ENCODE measurements around the gene CCDC85C.
A peak's percentile ranks its signal among the peaks of the same experiment; 100 is the strongest.

CCDC85C gene

DNA sequence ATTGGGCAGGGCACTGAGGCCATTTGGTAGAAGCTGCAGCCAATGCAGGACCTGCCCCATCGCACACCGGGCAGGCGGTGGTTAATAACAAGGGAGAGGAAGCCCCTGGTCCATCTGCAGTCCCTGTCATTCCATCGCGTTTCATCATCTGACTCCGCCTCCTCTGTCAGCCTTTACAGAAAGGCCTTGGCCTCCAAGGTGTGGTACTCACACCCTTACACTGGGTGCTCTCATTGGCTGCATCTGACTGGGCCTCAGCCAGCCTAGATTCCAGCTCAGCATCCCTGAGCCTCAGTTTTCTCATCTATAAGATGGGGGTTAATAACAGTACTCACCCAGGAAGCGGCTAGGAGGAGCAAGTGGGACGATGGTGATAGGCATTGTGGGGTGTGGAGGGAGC lies 26.2 kb upstream of the CCDC85C start:
- no peak for DNase-seq (ENCODE audit: low read depth)

DNA sequence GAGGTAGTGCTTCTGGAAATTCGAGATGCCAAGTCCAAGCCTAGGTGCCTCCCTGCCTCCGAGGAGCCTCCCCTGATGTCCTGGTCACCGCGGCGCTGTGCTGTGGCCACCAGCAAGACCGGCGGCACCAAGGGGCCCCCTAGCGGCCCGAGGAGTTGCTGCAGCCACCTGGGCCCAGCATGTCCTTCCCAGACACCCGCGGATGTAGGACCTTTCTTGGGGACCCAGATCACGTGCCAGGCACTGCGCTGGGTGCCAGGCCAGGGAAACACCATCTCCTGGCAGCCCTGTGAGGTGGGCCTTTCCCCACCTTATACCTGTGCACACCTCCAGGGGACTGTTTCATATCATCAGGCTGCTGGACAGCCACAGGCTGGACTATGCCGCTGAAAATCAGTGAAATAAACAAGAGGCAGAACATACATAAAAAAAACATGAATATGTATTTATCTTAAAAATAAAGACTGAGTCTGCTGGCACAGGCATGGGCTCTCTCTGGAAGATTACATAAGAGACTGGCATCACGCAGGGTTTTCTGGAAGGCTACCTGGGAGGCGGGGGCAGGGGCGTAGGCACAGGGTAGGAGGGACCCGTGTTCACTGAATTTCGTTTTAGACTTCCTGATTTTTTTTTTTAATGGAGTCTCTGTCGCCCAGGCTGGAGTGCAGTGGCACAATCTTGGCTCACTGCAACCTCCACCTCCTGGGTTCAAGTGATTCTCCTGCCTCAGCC lies 25.0 kb upstream of the CCDC85C start:
- DNase-seq (ENCODE audit: low read depth) = no peak

DNA sequence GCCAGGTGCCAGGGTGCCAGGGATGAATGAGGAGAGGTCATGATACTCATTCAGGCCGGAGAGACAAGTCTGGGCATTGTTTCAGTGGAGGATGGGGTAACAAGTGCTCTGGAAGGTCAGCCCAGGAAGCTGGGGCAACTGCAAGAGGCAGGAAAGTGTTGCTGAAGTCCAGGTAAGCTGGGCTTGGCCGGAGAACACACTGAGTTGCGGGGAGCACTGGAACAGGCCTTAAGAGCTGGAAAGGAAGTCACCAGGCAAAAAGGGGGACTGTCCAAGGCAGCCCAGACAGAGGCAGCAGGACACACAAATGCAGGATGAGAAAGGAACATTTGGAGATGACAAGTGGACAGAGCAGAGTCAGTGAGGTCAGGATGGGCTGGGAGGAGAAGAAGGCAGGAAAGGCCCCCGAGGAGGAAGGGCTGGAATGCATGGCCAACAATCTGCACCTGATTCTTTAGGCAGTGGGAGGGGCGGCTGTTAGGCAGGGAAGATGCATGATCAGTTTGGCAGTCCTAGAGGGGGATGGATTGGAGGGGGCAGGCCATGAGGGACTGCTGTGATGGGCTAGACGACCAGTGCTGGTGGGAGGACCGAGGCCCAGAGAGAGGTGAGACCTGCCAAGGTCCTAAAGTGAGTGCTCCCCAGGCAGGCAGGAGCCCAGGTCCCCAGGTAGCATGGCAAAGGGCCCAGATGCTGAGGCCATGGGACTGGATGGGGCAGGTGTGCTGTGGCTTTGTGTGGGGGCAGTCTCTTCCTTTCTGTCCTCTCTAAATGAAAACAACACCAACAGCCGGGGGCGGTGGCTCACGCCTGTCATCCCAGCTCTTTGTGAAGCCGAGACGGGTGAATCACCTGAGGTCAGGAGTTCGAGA lies 23.7 kb upstream of the CCDC85C start:
- no peak for DNase-seq (ENCODE audit: low read depth)

DNA sequence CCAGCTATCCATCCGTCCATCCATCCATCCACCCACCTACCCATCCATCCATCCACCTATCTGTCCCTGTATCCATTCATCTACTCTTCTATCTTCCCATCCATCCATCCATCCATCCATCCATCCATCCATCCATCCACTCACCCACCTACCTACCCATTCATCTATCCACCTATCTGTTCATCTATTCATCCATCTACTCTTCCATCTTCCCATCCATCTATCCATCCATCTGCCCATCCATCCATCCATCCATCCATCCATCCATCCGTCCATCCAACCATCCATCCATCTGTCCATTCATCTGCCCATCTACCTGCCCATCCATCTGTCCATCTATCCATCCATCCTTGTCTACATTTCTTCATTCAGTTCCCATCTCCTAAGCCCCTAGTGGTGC lies 23.1 kb upstream of the CCDC85C start:
- DNase-seq (ENCODE audit: low read depth) = no peak

DNA sequence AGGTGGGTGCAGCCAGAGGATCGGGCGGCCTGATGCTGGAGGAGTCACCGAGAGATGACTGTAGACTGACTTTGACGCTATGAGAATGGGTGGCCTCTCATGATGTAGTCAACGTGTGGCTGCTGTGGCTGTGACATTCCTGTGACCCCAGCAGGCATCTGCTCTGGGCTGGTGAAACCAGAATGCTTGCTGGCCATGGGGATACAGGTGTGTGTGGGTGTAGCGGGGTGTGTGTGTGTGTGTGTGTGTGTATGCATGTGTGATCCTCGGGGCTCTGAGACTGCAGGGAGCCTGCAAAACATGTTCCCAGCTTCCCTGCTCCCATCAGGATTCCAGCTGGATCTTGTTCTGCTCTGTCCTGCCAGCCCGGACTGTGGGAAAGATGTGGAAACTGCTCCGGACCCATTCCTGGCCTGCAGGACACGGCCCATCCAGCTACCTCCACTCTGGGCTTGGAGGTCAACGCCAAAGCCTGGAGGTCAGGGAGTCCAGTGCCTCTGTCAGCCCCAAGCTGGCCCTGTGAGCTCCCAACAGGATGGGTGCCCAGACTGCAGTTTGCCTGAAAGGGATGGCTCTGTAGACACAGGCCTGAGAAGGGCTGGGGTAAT lies 22.1 kb upstream of the CCDC85C start:
- DNase-seq (ENCODE audit: low read depth) = no peak

DNA sequence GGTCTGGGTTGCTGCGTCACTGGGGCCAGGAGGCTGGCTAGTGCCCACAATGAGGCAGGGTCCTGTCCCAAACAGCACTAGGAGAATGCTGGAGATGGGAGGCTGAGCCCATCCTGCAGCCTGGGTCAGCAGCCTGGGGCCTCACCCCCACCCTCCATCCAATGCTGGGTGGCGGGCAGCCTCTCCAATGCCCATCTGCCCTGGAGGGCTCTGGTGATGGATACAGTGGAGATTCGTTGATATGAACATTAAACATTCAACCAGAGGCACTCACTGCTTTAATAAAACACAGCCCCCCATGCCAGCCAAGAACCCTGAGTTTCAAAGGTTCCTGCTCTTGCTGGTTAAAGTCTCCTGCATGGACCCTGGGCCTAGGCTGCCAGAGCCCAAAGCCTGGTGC lies 21.5 kb upstream of the CCDC85C start:
- DNase-seq (ENCODE audit: low read depth) = no peak

DNA sequence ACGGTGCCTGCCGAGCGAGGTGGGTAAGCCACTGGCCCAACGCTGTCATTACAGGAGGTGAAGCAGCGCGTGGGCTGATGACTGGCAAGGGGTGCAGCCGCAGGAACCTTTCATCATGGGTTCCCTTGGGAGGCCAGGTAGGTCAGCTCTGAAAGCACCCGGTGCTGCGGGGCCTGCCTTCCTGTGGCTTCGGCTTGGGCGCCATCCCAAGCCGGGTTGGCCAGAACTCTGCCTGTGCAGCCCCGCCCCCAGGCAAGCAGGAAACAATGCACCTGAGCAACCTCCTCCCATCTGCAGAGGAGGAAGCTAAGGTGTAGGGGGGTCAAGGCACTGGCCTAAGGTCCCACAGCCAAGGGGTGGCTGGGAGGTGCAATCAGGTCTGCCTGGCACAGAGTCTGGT lies 21.0 kb upstream of the CCDC85C start:
- DNase-seq (ENCODE audit: low read depth) = no peak

DNA sequence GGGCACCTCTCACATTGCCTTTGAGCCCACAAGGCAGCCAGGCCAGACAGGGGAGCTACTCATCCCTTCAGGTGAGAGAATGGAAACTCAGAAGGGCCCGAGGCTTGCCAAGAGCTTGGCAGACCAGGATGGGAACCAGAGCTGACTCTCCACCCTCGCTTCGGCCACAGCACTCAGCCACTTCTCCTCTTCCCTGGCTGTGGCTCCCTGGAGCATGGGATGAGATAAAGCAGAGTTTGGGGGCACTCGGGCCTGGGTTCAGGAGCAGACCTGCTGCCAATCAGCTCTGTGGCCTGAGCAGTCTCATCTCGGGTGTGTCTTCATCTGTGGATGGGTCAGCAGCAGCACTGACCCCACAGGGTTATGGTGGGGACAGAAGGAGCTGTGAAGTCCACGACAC lies 20.0 kb upstream of the CCDC85C start:
- DNase-seq (ENCODE audit: low read depth) = no peak

DNA sequence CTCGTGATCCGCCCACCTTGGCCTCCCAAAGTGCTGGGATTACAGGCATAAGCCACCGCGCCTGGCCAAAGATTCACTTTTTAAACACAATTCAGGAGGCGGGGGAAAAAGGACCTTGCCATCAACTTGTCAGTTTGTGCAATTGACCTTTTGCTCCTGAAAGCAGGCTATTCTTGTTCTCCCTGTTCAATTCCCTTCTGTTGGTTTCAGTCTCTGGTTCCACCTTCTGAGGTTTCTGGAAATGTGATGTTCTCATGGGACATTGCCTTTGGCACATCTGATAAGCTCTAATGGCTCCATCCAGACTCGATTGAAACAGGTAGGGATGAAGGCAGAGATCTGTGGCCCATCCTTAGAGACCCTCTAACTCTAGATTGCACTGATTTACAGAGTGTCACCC lies 17.9 kb upstream of the CCDC85C start:
- DNase-seq (ENCODE audit: low read depth) = no peak

DNA sequence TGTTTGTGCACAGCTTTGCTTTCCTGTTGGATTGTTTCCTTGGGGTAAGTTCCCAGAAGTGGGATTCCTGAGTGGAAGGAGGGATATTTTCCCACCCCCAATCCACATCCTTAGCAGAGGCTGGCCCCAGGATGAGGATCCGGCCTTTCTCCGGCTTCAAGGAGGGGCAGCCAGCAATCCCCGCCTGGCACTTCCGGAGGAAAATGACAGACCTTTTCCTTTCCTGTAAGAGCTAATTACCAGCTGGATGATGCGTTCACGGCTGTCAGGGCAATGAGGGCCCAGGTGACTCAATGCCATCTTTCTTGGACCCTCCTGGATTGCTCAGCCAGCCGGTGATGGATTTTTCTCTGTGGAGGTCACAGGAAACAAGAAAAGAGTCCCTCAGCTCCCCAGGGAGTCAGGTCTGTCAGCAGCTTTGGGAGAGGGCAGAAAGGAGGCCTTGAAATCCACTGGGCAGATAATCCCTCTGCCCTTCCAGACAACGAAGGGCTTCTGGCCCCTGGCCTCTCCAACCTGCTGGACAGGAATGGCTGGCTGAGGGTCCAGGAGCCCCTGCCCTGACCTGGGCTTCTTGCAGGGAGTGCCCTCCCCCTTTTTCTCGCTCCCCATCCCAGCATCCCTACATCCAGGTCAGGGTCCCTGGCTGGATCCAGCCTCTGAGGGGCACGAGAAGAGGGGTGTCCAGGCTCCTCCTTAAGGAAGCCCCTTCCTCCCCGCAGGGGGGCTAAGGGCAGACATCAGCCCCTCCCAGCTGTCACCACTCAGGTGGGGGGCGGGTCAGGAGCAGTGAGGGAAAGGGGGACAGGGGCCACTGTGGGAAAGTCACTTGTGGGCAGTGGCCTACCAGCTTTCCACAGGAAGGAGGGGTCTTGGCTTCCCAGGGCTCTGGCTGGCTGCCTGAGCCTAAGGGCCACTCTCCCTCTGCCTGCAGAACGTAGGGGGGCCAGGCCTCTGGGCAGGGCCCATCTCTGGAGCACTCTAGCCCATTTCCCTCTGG lies 16.1 kb upstream of the CCDC85C start:
- no peak for DNase-seq (ENCODE audit: low read depth)

DNA sequence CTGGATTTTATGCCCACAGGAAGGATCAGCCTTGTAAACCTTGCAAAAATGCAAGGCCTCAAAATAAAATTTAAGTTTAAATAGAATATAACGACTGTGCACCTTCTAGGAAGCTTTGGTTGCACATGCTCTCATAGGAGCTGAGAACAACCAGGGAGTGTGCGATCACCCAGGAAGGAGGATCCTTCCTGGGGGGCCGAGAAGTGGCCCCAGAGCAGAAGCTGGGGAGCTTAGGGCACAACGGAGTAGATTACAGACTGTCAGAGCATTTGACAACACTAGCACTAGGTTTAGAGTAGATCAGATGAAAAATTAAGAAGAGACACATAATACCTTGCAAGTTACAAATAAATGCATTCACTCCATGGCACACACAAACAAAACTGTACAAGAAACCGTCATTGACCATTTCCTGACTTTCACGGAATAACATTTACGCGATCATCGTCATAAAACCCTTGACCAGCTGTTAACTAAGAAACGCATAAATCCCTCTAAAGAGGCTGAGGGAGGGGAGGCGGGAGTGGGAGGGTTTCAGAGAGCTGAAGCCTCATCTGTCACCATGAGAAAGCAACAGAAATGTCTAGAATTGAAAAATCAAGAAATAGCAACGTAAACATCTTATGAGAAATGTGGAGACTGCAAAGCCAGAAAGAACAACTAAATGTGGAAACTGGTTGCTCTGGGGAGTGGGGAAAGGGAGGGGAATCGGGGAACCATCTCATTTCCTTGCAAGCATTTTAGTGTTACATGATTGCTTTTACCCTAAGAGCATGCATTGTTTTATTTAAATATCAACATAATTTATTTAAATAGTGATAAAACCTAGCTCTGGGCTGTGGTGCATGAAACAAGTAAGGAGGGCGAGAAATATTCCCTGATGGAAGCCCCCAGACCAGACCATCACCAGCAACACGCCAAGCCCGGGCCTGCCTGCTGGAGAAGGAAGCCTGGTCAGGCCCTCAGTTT lies 13.1 kb upstream of the CCDC85C start:
- DNase-seq (ENCODE audit: low read depth) = no peak

DNA sequence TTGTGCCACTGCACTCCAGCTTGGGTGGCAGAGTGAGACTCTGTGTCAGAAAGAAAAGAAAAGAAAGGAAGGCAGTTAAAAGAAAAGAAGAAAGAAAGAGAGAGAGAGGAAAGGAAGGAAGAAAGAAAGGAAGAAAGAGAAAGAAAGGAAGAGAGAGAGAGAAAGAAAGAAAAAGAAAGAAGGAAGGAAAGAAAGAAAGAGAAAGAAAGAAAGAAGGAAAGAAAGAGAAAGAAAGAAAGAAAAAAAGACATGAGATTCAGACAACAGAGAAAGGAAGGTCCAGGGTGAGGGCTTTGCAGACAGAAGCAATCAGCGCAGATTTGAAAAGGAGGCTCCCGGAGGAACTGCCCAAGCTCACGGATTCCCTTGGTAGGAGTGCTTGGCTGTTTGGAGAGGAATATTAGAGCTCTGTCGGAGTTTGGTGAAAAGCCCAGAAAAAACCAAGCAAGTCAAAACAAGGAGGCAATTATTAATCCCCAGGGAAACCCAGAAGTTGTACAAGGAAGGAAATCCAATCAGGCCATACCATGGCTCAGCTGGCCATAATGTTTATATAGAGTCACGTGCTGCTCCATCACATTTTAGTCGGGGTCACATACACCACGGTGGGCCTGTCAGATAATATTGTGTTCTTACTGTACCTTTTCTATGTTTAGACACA lies 11.6 kb upstream of the CCDC85C start:
- no peak for DNase-seq (ENCODE audit: low read depth)

DNA sequence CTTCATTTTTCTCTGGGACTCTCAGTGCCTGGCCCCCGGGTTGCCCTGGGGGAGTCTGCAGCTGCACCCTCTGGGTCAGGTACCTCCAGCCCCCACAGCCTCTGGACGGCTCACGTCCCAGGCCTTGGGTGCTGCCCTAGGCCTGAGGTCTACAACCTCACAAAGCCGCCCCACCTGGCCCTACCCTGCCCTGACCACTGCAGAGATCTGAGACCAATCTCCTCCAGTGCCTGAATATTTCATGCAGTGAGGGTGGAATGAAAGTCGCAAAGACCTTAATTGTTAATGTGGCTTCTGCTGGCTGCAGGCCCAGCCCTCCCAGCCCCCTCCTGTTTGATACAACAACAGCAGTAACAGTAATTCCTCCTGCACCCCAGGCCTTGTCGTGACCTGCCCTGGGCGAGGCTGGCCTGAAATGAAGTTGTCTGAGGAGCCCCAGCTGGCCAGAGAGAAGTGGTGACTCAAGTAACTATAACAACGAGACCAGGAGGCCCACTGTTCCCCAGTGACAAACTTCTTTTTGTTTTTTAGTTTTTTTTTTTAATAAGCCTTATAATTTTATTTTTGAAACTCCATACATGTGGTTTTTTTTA lies 8.8 kb upstream of the CCDC85C start:
- DNase-seq (ENCODE audit: low read depth) = peak; percentile 37

DNA sequence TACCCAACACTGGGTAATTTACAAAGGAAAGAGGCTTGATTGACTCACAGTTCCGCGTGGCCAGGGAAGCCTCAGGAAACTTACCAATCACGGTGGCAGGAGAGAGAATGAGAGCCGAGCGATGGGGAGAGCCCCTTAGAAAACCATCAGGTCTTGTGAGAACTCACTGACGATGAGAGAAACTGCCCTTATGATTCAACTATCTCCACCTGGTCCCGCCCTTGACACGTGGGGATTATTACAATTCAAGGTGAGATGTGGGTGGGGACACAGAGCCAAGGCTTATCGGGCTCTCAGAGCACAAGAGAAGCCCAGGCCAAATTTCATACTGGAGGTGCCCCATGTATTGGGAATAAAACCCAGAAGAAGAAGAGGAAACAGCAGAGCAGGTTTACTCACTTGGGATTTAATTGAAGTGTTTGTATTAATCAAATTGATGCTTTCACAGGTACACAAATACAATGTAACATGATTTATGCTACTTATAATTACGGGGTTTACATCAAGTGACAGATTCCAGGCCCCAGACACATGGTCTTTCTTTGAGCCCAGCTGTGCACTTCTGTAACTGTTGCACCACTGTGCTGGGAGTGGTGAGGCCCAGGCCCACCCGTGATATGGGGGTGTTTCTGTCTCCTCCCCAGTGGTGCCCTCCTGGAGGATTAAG lies 8.2 kb upstream of the CCDC85C start:
- DNase-seq (ENCODE audit: low read depth) = no peak

DNA sequence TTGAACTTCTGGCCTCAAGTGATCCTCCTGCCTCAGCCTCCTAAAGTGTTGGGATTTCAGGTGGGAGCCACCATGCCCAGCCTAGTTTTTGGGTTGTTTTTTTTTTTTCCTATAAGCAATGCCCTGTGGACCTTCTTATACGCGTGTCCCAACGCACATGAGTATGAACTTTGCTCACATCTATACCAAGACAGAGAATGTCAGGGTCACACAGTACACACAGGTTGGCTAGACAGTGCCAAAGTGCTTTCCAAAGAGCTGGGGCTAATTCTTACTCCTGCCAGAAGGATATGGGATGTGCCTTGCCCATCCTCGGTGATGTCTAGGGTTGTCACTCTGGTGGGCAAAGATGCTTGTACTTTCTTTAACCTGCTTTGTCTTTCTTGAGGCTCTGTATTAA lies 7.6 kb upstream of the CCDC85C start:
- DNase-seq (ENCODE audit: low read depth) = no peak

DNA sequence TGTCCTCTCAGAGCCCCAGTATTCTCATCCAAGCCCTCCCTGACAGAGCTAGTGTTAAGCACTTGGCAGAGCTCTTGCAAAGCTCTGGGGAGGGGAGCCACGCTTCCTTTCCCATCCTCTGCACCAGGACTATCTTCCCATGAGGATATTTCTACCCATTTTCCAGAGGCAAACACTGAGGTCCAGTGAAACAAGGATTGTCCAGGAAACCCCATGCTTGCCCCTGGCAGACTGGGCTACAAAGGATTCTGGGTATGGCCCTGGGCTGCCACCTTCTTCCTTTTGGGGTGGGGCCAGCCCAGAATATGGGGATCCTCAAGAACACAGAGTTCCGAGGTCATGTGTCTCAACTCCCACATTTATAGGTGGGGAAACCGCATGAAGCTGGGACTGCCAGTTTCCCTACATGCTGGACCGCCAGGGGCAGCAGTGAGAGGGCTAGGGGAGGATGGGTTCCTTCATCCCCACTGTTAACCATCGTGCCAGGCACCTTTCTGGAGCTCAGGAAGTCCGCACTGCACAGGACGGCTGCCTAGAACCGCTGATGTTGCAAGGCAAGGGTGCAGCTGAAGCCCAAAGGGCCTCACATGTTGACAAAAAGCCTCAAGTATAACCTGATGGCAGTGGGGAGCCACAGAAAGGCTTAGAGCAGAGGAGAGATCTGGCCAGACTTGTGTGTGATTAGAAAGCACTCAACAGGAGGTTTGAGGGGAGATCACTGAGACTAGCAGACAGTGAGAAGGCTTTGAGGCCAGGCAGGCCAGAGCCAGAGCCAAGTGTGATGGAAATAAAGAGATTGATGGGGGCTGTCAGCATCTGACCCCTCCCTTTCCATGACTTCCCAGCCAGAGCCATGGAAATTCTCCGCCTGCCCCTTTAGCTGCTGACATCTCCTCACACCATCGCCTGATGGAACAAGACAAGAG lies 5.5 kb upstream of the CCDC85C start:
- no peak for DNase-seq (ENCODE audit: low read depth)

DNA sequence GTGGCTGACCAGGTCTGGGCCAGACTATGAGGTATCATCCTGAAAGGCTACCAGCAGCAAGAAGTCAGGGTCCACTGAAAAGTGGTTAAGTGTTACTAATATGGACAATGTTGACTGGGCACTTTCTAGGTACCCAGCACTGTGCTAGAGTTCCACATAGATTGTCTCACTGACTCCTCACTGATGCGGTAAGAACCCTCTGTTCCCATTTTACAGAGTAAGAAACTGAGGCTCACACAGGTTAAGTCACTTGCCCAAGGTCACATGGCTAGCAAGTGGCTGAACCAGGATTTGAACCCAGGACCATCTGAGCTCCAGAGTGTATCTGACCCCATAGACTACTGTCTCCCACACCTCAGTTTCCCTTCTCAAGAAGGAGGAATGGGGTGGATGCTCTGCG lies 4.6 kb upstream of the CCDC85C start:
- no peak for DNase-seq (ENCODE audit: low read depth)

DNA sequence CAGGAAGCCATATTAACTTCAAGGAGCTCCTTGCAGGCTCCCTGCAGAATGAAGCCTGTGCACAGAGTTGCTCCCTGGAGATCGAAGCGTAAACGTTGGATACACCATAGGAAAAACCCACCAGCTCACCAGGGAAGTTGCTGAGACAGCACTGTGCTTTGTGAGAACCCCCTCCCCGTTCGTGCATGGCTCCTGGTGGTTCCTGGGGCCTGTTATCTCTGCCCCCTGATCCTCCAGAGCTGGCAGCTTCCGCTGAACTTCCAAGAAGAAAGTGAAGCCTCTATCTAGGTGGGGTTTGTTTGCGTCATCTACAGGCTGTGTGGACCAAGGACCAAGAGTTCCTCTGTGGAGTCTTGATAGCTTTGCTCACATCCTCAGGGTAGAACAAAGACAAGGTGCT lies 2.4 kb upstream of the CCDC85C start:
- DNase-seq (ENCODE audit: low read depth) = no peak
